PC-9 (cell line): Measurements from ENCODE around the gene ANKZF1. TPM values are rescaled to one million over a fixed set of nuclear protein-coding genes. Genes with fewer than 3 reads are reported as not detected.

Experiments
- BruUV-seq: library from RNA; stranded (reverse); fragments of 400-500 nt; replicated peaks from 2 replicates; lab custom pipeline; 2021; lab: Mats Ljungman, UMichigan
- CTCF ChIA-PET: fragments of 300-600 bp; sonication (Branson Sonifier 250); formaldehyde crosslinking; loops from one replicate; lab custom pipeline; 2022; ENCODE audit warnings: antibody characterized with exemption; lab: Charles Lee
- POLR2A ChIA-PET: fragments of 300-600 bp; sonication (Branson Sonifier 250); formaldehyde crosslinking; loops from one replicate; lab custom pipeline; 2022; ENCODE audit warnings: antibody characterized with exemption; ENCODE audit not compliant: unreplicated experiment; lab: Charles Lee
- DNase-seq, 2 experiments: peaks; one replicate each; pipeline versions ENCODE4 v3.0.0 to v3.0.0-alpha.2; 2015 to 2022; ENCODE audit warnings: mixed read lengths in 1 of 2
- H2AFZ ChIP-seq: fragments of 200-600 bp; sonication (generic); 2 replicates; pipeline ENCODE4 v1.8.1; 2017; ENCODE audit warnings: antibody characterized with exemption
- H3F3A ChIP-seq: fragments of 200-600 bp; sonication (generic); 2 replicates; pipeline ENCODE4 v1.8.1; 2017; ENCODE audit warnings: antibody characterized with exemption, mild to moderate bottlenecking, low read depth; ENCODE audit not compliant: insufficient read depth
- H3K27ac ChIP-seq: fragments of 200-600 bp; sonication (generic); 2 replicates; pipeline ENCODE4 v1.6.1; 2016; ENCODE audit warnings: mixed run types
- H3K27me3 ChIP-seq: fragments of 200-600 bp; sonication (generic); 2 replicates; pipeline ENCODE4 v1.6.1; 2016; ENCODE audit warnings: low read depth, mixed run types; ENCODE audit not compliant: insufficient read depth
- H3K36me3 ChIP-seq: fragments of 200-600 bp; sonication (generic); 2 replicates; pipeline ENCODE4 v1.6.1; 2016; ENCODE audit warnings: low read depth, mixed run types
- H3K4me1 ChIP-seq: fragments of 200-600 bp; sonication (generic); replicated peaks from 2 replicates; pipeline ENCODE4 v1.6.1; 2016; ENCODE audit warnings: mixed run types; ENCODE audit not compliant: insufficient read depth
- H3K4me2 ChIP-seq: fragments of 200-600 bp; sonication (generic); 2 replicates; pipeline ENCODE4 v1.6.1; 2017; ENCODE audit warnings: mixed run types
- H3K4me3 ChIP-seq: fragments of 200-600 bp; sonication (generic); 2 replicates; pipeline ENCODE4 v1.6.1; 2016; ENCODE audit warnings: mixed run types
- H3K79me2 ChIP-seq: fragments of 200-600 bp; sonication (generic); 2 replicates; pipeline ENCODE4 v1.6.1; 2017; ENCODE audit warnings: low read depth, mixed run types
- H3K9me2 ChIP-seq: fragments of 200-600 bp; sonication (generic); 2 replicates; pipeline ENCODE4 v1.8.1; 2017; ENCODE audit warnings: mild to moderate bottlenecking; ENCODE audit not compliant: insufficient read depth
- H3K9me3 ChIP-seq: fragments of 200-600 bp; sonication (generic); 2 replicates; pipeline ENCODE4 v1.8.1; 2016; ENCODE audit warnings: low read depth; ENCODE audit not compliant: insufficient read depth
- H4K20me1 ChIP-seq: fragments of 200-600 bp; sonication (generic); 2 replicates; pipeline ENCODE4 v1.8.1; 2017; ENCODE audit not compliant: insufficient read depth
- CTCF ChIP-seq: fragments of 200-600 bp; sonication (generic); conservative IDR thresholded peaks from 2 replicates; pipeline ENCODE4 v1.6.1; 2017; ENCODE audit warnings: mixed run types, antibody characterized with exemption, mild to moderate bottlenecking, moderate library complexity
- EZH2 ChIP-seq: fragments of 200-600 bp; sonication (generic); IDR thresholded peaks from 2 replicates; pipeline ENCODE4 v1.8.0; 2017; ENCODE audit warnings: antibody characterized with exemption, low read depth
- intact Hi-C: fragments of 100-400 bp; cut with micrococcal nuclease; formaldehyde crosslinking; loops from one replicate; pipeline ENCODE4 v1.10.0; 2022; ENCODE audit not compliant: unreplicated experiment
- total RNA-seq: library from RNA; stranded (reverse); gene quantifications from 2 replicates; pipeline ENCODE4 v1.2.3, GENCODE V29; 2021

ANKZF1 gene
- total RNA-seq, 1 experiment from 2014 or later, result 62.2 TPM

- no peaks in the 10 kb centered on the region for H3K4me1 ChIP-seq
- no TSS peak for BruUV-seq
Measured at GRCh38 chr2:219266232-219266631, 36.6 kb downstream of the ANKZF1 start.

GRCh38 chr2:219266886-219267285 lies 37.3 kb downstream of the ANKZF1 start:
- Histone ChIP-seq H3K27ac (no peak overlapping the region), H3K36me3 (no peaks in the 10 kb centered on the region), H3K9me2 (no peaks in the 10 kb centered on the region), H3K4me1 (no peaks in the 10 kb centered on the region), H3K4me3 (no peak overlapping the region), H3K27me3 (no peaks in the 10 kb centered on the region), H3K79me2 (no peaks in the 10 kb centered on the region), H3K4me2 (no peak overlapping the region), H4K20me1 (no peaks in the 10 kb centered on the region), H3F3A (no peaks in the 10 kb centered on the region), H3K9me3 (no peaks in the 10 kb centered on the region), H2AFZ (no peak overlapping the region)
- intact Hi-C loops, result no loop called here
- TF ChIP-seq CTCF (no peak), EZH2 (no peak)
- ChIA-PET POLR2A (no interaction called here), CTCF (no interaction called here)
- no TSS peak for BruUV-seq
- no peak for DNase-seq

More at GRCh38 chr2:219266232-219266631, 36.6 kb downstream of the ANKZF1 start:
- CTCF ChIA-PET, result no interaction called here
- Histone ChIP-seq H3K4me3 (no peak overlapping the region), H3K79me2 (no peaks in the 10 kb centered on the region), H4K20me1 (no peaks in the 10 kb centered on the region), H3K36me3 (no peaks in the 10 kb centered on the region), H3K9me3 (no peaks in the 10 kb centered on the region), H3K9me2 (no peaks in the 10 kb centered on the region), H3K27me3 (no peaks in the 10 kb centered on the region), H3K4me2 (no peak overlapping the region), H2AFZ (no peak overlapping the region), H3F3A (no peaks in the 10 kb centered on the region), H3K27ac (no peak overlapping the region)
- TF ChIP-seq CTCF, result no peak
- TF ChIP-seq EZH2, result no peak
- intact Hi-C loops, result no loop called here
- POLR2A ChIA-PET, result no interaction called here
- DNase-seq, result no peak

- Histone ChIP-seq H3K27me3 (no peaks in the 10 kb centered on the region), H3K36me3 (no peaks in the 10 kb centered on the region), H3K4me3 (no peak overlapping the region), H2AFZ (no peak overlapping the region), H3K9me2 (no peaks in the 10 kb centered on the region), H3F3A (peaks cover 5% of the 10 kb centered on the region; the same call in 1 of the 2 replicates), H4K20me1 (no peaks in the 10 kb centered on the region), H3K4me2 (no peak overlapping the region), H3K9me3 (no peaks in the 10 kb centered on the region), H3K79me2 (no peaks in the 10 kb centered on the region), H3K4me1 (peaks cover 10% of the 10 kb centered on the region), H3K27ac (no peak overlapping the region)
- CTCF ChIA-PET, result no interaction called here
- DNase-seq, result no peak
- POLR2A ChIA-PET, result no interaction called here
- intact Hi-C loops, result no loop called here
- BruUV-seq, result no TSS peak
- TF ChIP-seq EZH2, result no peak
- TF ChIP-seq CTCF, result no peak
Measured at GRCh38 chr2:219268294-219268693, 38.7 kb downstream of the ANKZF1 start.
